HG03045 (cell line): ENCODE results near the gene CES1.
"Not testable (repeated sequence)": the region's sequence is repeated elsewhere in the genome, so short reads cannot be mapped to it uniquely, and the experiment has no call there.

Source experiments
- ATAC-seq: cut with Tn5 transposase; IDR thresholded peaks from one replicate; pipeline ENCODE4 v1.9.1; 2021; ENCODE audit warnings: mild to moderate bottlenecking, moderate library complexity; ENCODE audit not compliant: unreplicated experiment

CES1 gene

GRCh38 chr16:55832425-55832772, 497 bp downstream of the CES1 start:
- ATAC-seq = no peak

DNA sequence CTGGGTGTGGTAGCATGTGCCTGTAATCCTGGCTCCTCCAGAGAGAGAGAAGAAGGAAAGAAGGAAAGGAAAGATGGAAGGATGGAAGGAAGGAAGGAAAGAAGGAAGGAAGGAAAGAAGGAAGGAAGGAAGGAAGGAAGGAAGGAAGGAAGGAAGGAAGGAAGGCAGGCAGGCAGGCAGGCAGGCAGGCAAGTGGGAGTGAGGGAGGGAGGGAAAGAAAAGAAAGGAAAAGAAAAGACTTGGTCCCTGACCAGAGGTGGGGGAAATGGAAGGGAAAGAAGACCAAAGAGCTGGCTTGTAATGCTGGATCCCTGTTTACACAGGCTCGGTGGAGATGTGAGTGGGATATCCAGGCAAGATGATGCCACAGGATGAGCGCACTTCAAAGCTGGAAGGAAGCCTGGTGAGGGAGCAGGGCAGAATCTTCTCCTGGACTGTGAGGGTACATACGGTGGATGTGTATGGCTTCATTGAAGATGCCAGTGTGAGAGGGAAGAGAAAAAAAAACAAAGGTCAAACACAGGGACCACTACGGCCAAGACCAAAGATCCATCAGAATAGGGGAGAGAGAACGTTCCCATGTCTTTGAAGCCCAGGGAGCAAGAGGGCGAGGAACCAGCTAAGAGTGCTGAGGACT, 2.1 kb downstream of the CES1 start:
- ATAC-seq = no peak

- not testable (repeated sequence) for ATAC-seq
Observed at GRCh38 chr16:55829232-55829631, 3.7 kb downstream of the CES1 start.

- no peak for ATAC-seq
Observed at GRCh38 chr16:55828680-55829079, 4.2 kb downstream of the CES1 start.

DNA sequence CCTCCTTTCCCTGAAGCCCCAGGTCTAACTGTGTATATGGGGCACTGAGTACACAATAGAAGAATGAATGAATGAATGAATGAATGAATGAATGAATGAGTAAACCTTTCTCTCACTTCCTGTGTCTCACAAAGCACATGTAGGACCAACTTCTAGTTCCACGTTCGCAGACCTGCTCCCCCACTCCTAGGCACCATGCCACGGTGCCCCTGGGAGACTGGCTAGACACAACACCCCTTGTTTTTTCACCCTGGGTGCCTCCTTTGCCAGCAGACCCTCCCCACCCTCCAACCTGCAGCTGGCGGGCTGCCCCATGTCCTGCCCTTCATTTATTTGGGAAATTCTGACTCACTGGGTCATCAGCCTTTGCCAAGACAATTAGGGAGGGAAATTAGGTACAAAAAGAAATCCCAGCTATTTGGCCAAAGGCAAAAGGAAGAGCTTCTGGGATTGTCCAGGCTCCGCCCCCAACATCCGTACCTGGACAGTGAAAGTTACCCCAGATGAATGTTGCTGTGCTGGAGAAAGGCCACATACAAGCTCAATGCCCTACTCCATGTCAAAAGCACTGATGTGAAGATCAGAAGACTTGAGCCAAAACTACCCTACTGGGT, 7.7 kb downstream of the CES1 start:
- ATAC-seq = no peak

DNA sequence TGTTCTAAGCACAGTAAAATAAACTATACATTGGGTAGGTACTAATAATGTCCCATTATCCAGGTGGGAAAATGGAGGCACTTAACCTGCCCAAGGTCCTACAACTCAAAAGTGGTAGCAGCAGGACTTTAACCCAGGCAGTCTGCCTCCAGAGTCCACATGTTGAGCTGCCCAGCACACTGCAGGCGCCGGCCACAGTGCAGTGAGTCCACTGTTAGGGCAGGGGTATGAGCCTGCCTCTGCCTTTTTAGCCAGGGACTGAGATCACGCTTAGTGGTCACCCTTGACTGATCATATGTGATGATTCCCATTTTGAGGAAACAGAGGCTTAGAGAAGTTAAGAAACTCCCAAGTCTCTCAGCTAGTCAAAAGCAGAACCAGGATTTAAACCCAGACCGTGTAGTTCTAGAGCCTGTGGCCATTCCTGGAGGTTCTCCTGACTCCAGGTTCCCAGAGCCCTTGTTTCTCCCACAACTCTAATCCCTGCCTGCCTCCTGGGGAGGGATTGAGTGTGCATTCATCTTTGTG, 8.4 kb downstream of the CES1 start:
- ATAC-seq = no peak

DNA sequence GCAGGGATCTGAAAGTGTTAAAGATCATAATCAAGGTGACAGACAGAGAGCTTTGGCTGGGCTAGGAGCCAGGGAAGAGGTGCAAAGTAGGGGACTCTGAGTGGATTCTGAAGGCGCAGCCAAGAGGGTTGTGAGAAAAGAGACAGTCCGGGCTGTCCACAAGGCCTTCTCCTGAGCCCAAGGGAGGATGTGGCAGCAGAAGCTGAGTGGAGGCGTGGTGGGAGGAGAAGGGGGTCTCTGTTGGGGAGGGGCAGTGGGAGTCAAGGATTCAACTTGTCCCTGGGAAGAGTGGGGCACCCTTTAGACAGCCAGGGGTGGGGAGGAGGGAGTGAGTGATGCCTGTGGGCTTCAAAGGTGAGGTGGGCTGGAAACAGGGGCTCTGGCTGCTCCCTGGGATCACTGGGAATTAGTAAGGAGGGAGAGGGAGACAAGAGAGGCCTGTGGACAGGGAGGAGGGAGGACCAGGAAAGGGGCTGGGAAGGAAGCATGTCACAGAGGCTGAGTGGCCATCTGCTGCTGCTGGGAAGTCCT, 10.6 kb downstream of the CES1 start:
- no peak for ATAC-seq

GRCh38 chr16:55821210-55821609, 11.7 kb downstream of the CES1 start:
- ATAC-seq = no peak

GRCh38 chr16:55820615-55821014, 12.3 kb downstream of the CES1 start:
- no peak for ATAC-seq

- ATAC-seq = no peak
Observed at GRCh38 chr16:55817236-55817912, 15.5 kb downstream of the CES1 start.

GRCh38 chr16:55816222-55816621, 16.7 kb downstream of the CES1 start:
- ATAC-seq = not testable (repeated sequence)

DNA sequence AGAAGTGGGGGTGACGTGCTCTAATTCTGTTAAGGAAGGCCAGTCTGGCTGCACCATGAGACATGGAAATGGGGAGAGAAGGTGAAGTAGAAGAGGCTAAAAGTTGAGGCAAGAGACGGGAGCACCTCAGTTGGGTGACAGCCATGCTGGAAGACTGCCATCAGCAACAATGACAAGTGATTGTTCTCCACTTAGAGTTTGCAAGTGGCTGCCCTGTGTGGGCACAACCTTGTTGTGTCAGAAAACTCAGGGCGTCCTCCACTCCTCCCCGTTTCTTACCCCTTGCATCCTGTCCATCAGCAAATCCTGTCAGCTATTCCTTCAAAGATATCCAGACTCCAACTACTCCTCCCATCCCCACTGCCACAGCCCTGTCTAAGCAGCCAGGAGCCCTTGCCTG, 17.6 kb downstream of the CES1 start:
- ATAC-seq = no peak

GRCh38 chr16:55814174-55814573, 18.7 kb downstream of the CES1 start:
- ATAC-seq = not testable (repeated sequence)

- not testable (repeated sequence) for ATAC-seq
Observed at GRCh38 chr16:55813730-55814129, 19.2 kb downstream of the CES1 start.

DNA sequence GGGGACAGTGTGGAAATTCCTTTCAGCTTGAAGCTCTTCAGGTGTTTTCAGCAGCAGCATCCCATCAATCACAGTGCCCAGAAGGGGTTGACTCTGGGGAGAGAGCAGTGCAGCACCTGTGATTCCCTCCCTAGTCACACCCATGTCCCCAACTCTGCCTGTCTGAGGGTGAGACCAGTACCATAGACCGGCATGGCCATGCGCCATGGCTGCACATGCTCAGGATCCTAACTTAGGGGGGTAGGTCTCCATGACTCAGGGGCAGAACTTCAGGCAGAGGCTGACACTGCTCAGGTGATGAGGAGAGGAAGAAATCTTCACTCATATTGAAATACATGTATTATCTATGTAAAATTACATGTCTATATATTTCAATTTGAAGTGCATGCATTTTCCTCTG, 19.9 kb downstream of the CES1 start:
- no peak for ATAC-seq

GRCh38 chr16:55811811-55812210, 21.1 kb downstream of the CES1 start:
- ATAC-seq = no peak

GRCh38 chr16:55810451-55810961, 22.4 kb downstream of the CES1 start:
- ATAC-seq = no peak

DNA sequence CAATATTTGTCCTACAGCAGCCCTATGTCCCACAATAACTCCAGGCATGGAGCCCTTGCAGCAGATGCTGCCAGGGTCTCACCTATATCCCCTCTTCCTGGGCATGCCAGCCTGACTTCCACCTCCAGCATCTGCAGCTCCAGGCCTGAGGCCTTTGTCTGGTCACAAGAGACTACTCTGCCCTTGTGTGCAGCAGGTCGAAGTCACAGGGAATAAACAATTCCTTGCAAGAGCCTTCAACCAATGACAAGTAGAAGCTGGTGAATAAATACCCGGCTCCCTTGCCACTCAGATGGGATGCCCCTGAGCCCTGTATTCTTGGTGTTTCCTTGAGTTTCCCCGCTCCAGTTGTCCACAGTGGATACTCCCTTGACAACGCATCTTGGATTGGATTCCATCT, 23.0 kb downstream of the CES1 start:
- ATAC-seq = no peak

- no peak for ATAC-seq
Observed at GRCh38 chr16:55809386-55809785, 23.5 kb downstream of the CES1 start.

- ATAC-seq = not testable (repeated sequence)
Observed at GRCh38 chr16:55808286-55808685, 24.6 kb downstream of the CES1 start.

- not testable (repeated sequence) for ATAC-seq
Observed at GRCh38 chr16:55805104-55805503, 27.8 kb downstream of the CES1 start.

DNA sequence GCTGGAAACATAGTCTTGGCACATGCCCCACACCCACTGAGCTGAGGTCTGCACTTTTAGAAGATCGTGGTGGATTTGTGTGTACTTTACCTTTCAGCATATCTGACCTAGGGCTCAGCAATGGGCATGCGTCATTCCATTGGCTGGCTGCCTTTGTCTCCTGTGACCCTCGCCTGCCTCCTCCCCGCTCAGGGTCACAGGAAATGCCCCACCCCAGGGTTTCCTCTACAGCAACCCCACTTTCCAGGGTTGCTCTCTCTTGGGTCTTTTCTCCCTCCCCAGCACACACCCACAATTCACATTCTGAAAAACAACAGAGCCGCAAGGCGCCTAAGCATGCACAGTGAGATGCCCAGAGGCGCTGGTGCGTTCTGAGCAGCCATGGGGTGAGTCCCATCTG, 29.2 kb downstream of the CES1 start:
- ATAC-seq = not testable (repeated sequence)
